ENCODE measurements around the gene PALLD.
"Not testable (repeated sequence)": the region's sequence is repeated elsewhere in the genome, so short reads cannot be mapped to it uniquely, and the experiment has no call there.

The PALLD gene

DNA sequence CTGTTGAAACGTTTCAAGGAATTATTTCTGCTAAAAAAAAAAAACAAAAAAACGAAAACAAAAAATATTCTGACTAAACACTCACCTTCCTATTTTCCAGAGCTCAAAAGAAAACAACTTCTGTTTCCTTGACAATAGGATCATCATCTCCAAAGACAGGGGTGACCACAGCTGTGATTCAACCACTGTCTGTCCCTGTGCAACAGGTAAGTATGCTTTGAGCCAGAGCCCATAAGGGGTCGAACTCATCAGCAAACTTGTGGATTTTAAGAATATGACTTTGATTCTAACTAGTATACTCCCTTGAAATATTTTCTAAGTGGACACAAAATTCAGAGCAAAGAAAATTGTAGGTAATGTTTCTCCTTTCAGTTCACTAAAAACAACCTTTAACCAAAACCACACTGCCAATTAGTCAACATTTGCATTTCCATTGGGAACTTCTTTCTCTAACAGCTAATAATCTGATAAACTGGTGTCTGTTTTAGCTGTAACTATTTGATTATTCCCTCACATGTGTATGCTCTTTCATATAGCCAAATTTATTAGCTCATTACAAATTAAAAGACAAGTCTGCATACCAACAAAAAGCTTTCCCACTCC is 186.1 kb downstream of the PALLD start:
- DNase-seq: no peak

DNA sequence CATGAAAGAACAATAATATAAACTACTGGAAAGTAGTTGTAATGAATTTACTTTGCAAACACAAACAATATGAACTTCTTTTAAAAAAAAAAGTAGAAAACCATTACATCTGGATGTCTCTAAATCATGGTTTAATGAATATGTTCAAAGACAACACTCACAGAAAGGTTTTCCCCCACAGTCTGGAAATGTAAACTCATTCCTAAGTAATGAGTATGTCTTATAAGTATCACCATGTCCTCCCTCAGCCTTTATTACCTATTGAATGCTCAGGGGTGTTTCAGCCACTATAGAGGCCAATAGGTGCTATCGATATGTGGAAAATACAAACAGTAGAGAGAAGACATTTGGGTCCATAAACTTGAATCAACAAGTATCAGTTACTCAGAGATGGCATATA is 186.7 kb downstream of the PALLD start:
- no peak for DNase-seq

DNA sequence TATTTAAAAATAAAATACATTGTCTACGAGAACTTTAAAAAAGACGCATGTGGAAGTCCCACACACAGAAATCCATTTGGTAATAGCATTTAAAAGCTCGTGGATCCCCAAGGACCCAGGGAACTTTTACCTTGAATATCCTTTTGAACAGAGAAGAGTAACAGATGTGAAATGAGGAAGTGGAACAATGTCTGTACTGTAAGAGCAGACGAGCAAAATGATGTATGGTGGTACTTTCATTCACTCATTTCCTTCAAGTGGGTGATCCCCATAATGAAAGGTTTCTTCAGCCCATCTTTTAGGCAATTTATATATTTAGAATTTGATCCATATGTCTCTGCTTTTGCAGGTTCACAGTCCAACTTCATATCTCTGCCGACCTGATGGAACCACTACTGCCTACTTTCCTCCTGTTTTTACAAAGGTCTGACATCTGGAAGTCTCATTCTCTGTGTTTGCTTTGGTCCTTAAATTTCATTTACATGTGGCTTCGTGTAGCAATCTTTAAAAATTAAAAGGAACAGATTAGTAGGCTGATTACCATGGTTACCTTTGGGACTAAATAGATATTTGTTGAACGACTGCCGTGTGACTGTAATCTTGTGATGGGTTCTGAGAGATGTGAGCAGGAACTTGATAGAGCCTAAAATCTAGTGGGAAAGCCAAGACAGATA is 188.4 kb downstream of the PALLD start:
- DNase-seq: no peak

DNA sequence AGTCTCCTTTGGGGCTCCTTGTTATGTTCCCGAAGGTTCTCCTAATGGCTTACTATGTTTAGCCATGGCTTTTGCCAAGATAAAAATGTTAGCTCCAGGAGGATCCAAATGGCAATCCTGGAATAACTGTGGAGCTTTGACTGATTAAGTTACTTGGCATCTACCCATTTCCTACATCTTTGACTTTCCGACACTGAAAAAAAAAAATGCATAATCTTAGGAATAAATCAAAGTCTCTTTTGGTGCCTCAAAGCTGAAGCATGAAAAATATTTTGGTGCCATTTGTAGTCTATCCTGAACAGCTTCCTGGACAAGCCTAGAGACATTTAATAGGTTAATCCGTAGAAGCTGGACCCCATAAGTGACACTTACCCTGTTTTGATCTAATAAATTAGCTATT is 191.7 kb downstream of the PALLD start:
- no peak for DNase-seq

DNA sequence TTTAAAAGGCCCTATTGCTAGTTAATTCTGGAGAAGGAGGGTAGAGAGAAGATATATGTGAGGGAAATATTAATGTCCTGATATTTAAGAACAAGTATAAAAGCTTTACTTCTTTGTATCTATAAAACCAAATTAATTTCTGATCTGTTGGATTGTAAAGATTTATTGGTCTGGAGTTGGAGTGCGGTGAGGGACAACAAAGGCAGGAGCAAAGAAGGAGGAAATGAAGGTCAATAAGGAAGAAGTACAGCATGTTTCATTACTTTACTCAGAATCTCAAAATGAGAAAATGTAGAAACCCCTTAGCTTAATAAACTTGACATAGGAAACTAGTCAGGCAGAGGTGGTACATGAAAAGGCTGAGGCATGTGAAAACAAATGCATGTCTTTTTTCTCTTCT is 192.9 kb downstream of the PALLD start:
- DNase-seq: no peak

DNA sequence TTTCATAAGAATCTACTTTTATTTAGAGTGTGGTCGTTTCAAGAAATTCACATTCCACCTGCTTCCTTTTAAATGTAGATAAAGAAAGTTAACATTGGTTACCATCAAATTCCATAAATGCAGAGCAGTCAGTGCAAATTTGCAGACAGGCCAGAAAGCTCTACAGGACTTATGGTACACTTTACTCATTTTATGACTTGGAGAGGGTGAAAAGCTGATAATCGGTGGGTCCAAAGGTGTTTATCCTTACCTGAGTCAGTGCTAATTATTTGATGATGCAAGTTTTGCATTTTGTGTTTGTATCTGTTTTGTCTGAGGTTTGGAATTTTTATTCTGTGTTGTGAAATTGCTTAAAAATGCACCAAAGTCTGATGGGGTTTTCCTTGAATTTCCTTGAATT is 193.3 kb downstream of the PALLD start:
- DNase-seq: no peak

DNA sequence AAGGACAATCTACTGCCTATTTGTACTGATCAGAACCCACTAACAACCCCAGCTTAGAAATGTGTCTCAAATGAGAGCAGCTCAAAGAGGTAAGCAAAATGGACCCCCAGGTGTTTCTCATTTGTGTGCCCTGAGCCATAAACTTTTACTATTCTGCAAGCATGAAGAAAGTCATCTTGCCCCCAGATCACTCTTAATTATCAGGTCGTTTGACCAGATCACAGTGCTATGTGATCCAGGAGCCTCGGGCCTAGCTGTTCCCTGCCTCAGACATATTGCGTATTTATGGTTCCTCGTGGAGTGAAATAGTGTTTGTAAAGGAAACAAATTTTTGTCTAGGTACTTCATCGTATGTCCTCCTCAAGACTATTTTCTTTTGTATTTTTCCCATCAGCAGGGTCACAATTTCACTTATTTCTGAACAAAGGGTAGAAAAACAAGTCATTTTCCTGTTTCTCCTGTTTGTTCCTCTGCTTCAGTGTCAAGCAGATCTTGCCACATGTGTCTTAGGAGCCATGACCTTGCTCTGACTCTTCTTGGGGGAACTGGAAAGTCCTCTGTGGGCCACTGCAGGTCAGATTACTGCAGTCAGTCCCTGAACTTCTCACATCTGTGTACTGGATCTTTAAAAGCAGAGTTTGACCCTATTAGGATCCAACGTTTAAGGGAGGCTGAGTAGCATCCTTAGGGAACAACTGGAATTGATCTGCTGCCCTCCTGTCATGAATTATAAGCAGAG is 194.9 kb downstream of the PALLD start:
- DNase-seq: no peak

DNA sequence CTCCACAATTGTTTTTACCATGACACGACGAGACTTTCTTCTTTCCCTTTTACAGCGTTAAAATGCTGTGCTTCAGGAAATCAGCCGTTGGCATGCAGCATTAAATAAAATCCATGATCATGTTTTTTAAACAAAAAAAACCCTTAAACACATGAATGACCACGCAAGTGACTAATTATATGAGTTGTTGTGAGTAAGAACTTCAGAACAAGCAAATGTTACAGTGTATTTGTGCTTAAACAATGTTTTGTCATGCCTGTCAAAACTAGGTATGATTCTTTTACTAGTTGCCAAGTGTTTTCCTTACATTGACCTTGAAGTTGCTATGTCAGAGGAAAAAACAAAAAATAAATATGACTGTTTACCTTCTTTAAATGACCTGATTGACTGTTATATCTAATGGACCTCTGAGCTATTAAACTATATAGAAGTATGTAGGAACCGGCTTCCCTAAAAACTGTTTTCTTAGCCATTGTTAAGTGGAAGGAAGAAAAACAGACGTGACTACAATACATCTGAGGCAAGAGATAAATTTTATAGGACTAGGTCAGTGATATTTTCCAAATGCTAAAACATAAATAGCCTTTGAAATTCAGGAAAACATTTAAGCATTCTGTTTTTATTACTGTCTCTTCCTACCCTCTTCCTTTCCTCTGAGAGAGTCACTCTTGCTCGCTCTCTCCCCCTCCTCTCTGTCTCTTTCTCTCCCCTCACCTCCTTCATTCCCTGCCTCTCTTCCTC is 197.1 kb downstream of the PALLD start:
- no peak for DNase-seq

DNA sequence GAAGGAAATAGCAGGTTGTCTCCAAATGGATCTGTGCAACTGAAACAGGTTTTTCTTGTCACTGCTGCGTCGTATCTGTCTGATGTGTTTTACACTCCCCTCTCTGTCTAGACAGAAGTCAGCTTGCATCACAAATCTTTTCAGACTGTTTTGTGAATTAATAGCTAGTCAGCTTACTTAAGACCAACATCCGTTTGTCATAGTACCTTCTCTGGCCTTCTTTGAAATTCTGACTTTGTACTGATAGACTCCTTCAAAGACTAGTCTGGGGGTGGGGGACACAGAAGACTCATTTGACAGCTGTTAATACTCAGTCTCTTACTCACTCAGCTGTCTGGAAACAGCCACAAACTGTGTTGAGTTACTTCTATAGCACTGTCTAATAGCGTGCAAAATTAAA is 197.8 kb downstream of the PALLD start:
- DNase-seq: no peak

DNA sequence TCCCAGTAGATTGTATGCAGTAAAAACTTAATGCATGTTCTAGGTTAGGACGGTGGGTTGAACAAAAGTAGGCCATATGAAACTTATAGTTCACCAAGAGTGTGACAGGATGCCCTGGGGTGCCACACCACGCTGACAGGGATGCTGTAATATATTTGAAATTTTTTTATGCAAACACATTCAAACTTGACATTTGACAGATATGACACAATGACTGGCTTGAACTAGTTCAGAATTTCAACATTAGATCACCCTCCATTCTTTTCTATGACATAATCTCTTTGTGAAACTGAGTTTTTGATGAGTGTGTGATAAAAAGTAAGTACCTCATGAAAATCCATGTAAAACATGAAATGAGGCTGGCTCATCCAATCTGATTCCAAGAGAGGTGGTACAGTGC is 198.4 kb downstream of the PALLD start:
- DNase-seq: no peak

DNA sequence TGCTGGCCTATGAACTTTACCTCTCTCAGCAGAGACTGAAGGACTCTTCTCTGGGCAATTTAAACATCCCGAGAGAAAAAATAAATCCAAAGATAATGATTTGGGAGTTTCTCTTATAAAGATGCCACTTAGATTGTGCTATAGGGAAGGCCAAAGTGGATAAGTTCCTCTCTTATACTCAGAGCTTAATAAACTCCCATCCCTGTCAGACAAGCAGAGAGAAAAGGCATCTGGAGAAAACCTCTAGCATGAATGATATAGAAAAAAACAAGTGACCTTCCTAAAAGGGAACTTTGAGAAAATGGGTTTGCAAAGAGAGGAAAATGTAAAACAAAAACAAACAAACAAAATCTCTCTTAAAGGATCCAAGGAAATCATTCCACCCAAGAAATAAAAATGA is 199.4 kb downstream of the PALLD start:
- no peak for DNase-seq

DNA sequence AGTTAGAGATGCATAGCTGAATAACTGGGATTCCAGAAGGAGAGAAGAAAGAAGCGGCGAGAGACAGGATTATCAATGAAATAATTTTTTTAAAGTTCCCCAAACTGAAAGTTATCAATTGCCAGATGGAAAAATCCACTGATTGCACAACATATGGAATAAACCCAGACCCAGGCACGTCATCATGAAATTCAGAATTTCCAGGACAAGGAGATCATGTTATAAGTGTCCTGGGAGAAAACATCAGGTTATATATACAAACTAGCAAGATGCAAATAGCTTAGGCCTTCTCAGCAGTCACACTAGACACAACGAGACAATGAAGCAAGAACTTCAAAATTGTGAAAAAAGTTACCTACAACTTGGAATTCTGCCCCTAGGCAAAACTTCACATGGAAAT is 200.0 kb downstream of the PALLD start:
- no peak for DNase-seq

DNA sequence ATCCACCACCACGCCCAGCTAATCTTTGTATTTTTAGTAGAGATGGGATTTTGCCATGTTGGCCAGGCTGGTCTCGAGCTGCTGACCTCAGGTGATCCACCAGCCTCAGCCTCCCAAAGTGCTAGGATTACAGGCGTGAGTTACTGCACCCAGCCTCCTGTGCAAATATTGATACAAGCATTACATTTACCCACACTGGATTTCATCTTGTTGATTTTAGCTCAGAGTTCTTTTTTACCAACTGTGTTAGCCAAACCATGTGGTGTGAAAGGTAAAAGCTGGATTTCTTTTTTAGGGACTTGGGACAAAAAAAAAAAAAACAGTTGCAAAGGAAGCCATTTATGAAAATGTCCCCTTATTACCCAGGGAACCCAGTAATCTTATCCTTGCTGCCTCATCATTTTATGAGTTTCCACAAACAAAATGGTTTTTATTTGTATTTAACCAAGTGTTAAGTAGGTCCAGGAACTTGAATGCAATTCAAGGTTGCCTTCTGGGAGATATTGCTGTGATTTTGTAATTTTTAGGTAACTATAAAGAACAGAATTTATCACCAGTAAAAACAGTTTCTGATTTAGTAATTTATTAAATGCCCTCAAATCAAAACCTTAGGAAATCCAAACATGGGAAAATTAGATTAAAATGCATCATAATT is 202.5 kb downstream of the PALLD start:
- DNase-seq: no peak

DNA sequence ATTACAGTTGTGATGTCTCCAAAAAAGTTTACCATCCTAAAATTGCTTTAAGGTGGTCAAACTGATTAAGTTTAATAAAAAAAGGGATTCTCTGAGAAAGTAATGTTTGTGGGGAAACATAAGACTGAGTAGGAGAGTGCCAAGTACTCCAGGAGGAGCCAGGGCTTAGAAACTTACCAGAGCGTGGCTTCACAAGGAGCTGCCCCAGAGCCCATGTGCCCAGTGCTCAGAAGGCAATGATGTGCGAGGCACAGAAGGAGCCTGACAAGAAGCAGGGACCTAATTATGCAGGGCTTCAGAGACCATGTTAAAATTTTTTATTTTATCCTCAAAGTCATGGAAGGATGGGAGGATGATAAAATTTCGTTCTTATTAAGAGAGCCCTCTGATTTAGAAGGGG is 204.2 kb downstream of the PALLD start:
- no peak for DNase-seq

DNA sequence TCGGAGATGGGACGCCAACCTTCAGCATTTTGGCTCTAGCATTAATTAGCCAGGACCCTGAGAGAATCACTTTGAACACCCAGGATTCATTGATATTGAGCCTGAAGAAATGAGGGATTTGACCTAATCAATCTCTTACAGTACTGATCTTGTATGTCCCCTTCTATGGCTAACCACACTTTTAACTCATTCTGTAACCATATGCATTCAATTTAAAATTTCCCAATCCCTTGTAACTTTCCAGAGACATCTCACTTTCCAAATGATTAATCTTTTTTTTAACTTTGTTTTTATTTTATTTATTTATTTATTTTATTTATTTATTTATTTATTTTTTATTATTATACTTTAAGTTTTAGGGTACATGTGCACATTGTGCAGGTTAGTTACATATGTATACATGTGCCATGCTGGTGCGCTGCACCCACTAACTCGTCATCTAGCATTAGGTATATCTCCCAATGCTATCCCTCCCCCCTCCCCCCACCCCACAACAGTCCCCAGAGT is 205.8 kb downstream of the PALLD start:
- DNase-seq: not testable (repeated sequence)

DNA sequence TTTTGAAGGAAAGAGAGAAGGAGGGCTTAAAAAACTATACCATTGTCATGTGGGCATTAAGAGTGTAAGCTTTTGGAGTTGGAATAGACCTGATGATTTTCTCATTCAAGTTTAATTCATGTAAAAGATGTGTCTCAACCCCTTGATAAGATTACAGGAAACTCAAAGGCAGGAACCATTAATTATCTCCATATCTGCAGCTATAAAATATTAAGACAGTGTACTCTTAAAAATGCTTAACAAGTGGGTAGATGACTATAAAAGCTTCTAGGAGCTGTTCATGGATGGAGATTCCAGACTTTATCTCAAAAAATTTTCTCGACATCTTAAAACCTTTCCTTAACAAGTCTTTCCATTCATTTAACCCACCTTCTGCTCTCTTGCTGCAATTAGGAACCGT is 208.3 kb downstream of the PALLD start:
- no peak for DNase-seq

DNA sequence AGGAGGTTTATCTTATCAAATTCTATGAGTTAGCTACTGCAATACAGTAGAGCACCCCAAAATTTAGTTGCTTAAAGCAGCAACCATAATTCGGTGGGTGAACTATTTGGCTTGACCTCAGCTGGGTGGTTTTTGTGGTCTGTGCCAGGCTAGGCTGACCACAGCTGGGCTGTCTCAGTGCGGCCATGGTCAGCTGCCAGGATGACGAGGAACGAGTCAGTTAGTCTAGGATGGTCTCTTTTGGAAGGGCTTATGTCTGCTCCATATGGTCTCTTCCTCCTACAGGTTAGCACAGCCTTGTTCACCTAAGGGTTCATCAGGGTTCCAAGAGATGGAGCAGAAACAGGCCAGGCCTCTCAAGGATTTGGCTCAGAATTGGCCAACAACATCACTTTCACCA is 210.4 kb downstream of the PALLD start:
- no peak for DNase-seq

DNA sequence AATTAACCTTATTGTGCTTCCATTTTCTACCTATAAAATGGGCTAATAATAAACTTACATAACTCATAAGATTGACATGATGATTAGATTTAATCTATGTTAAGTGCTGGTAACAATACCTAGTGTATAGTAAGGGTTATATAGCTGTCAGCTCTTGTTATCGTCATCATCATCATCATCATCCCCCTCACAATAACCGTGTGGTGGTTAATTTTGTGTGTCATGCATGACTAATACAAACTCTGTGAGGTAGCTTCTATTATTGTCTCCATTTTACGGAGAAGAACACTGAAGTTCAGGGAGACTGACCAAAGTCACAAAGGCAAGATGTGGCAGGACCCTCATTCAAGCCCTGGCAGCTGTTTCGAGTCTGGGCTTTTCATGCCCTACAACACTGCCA is 211.3 kb downstream of the PALLD start:
- DNase-seq: no peak

DNA sequence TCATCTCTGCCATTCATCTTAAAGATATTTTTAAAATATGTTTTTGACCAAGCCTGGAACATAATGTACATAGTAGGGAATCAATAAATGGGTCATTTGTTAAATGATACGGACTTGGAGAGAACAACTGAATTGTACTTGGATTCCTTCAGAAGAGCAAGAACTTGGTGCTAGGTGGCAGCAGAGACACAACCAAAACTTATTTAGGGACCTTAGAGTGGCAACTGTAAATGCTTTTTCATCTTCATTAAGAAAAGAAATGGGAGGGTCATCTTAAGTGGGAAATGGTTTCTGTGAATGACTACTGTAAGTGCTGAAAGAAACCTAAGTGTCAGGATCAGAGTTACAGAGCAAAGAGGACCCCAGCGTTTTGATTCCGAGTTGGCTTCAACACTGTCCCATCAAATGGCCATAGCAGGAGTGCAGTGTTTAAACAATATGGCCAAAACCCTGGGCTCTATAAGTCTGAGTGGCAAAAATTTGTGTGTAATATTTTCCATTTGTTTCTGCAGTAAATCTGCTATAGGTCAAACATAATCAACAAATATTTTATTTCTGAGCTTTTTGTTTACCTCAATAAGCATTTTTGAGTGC is 213.6 kb downstream of the PALLD start:
- no peak for DNase-seq

DNA sequence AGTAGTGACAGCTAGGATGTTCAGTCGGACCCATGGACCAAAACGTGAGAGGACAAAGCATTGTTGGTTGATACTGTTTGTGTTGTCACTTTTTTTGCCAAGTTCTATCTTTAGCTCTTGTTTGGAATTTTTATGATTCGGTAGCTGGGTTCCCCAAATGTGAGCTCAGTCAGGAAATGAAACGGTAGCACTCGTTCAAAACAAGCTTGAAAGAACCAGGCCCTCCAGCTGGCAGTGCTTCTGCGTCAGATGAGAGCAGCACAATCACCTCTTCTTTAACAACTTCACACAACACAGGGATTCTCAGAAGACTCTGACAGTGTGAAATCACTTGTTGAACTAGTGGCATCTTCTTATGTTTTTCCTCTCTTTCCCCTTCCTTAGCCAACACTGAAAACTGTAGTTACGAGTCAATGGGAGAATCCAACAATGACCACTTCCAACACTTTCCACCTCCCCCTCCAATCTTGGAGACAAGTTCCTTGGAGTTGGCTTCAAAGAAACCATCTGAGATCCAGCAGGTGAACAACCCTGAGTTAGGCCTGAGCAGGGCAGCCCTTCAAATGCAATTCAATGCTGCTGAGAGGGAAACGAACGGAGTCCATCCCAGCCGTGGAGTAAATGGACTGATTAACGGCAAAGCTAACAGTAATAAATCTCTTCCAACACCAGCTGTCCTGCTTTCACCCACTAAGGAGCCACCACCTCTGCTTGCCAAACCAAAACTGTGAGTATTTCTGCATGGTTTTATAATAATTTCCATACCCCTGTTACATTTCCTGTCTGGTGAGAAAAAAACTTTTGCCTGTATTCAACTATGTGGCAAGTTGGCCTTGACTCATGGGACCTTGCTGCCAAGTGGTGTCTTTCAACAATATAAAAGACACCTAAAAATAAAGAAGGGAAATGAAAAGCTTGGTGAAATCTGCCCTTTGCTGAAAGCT is 214.6 kb downstream of the PALLD start:
- no peak for DNase-seq

DNA sequence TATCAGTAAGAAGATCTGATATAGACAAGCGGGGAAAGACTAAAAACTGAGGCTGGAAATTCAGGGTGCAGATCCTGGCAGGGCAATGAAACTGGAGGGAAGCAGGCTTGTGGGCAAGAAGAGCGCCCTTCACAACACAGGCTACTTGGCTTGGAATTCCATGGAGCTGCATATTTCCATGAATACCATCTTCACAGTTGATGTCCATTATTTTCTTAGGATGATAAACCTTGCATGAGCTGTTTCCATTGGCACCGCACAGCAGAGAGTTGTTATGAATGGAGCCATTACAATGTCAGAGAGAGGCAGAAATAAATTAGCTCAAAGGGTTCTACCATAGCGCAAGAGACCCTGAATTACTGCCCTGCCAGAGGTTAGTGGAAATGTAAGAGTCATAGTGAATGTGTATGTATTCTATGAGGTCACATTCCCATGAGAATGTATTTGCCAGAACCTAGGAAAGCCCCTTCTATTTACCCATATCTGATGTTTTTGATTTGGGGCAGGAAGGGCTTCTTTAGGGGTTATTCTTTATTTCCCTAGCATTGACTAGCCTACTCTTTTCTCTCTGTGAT is 215.6 kb downstream of the PALLD start:
- DNase-seq: no peak
